ES-I3 (cell line): ENCODE measurements around the gene PSMA2.

Source experiments
- H3K36me3 ChIP-seq: 2 replicates; pipeline ENCODE4 v1.6.1; 2013; ENCODE audit warnings: mild to moderate bottlenecking, low read length, control low read depth, moderate library complexity; ENCODE audit not compliant: insufficient read depth
- H3K4me1 ChIP-seq: 2 replicates; pipeline ENCODE4 v1.6.1; 2013; ENCODE audit warnings: mild to moderate bottlenecking, control low read depth, low read length; ENCODE audit not compliant: insufficient read depth
- H3K9ac ChIP-seq: 2 replicates; pipeline ENCODE4 v1.6.1; 2013; ENCODE audit warnings: low read depth, mild to moderate bottlenecking, low read length, moderate library complexity
- H3K9me3 ChIP-seq: 2 replicates; pipeline ENCODE4 v1.6.1; 2013; ENCODE audit warnings: mild to moderate bottlenecking, low read length, moderate library complexity; ENCODE audit not compliant: control insufficient read depth, insufficient read depth

Gene PSMA2

GRCh38 chr7:42953994-42954393 is 22.0 kb upstream of the PSMA2 start:
- Histone ChIP-seq H3K4me1 (no peaks in the 10 kb centered on the region), H3K9me3 (no peaks in the 10 kb centered on the region), H3K36me3 (no peaks in the 10 kb centered on the region), H3K9ac (no peak overlapping the region)

- Histone ChIP-seq H3K9ac (no peak overlapping the region), H3K4me1 (no peaks in the 10 kb centered on the region), H3K36me3 (no peaks in the 10 kb centered on the region), H3K9me3 (no peaks in the 10 kb centered on the region)
These were observed 20.4 kb upstream of the PSMA2 start for GRCh38 chr7:42952328-42952727.

GRCh38 chr7:42950417-42950816 is 18.4 kb upstream of the PSMA2 start:
- no peaks in the 10 kb centered on the region for H3K36me3 ChIP-seq
- no peaks in the 10 kb centered on the region for H3K9me3 ChIP-seq
- H3K9ac ChIP-seq, result no peak overlapping the region

GRCh38 chr7:42947521-42947920 is 15.5 kb upstream of the PSMA2 start:
- Histone ChIP-seq H3K36me3 (no peaks in the 10 kb centered on the region), H3K9me3 (no peaks in the 10 kb centered on the region), H3K4me1 (peaks cover 4% of the 10 kb centered on the region; the same call in 1 of the 2 replicates), H3K9ac (no peak overlapping the region)

More at GRCh38 chr7:42950417-42950816, 18.4 kb upstream of the PSMA2 start:
- H3K4me1 ChIP-seq, result peaks cover 4% of the 10 kb centered on the region; the same call in 1 of the 2 replicates

GRCh38 chr7:42946627-42946950 is 14.6 kb upstream of the PSMA2 start:
- Histone ChIP-seq H3K9me3 (no peaks in the 10 kb centered on the region), H3K4me1 (peaks cover 4% of the 10 kb centered on the region; the same call in 1 of the 2 replicates), H3K9ac (no peak overlapping the region), H3K36me3 (no peaks in the 10 kb centered on the region)

GRCh38 chr7:42945821-42946626 is 14.1 kb upstream of the PSMA2 start:
- Histone ChIP-seq H3K4me1 (peaks cover 4% of the 10 kb centered on the region; the same call in 1 of the 2 replicates), H3K36me3 (no peaks in the 10 kb centered on the region), H3K9me3 (no peaks in the 10 kb centered on the region), H3K9ac (no peak overlapping the region)

GRCh38 chr7:42940985-42941847 is 9.2 kb upstream of the PSMA2 start:
- Histone ChIP-seq H3K4me1 (peaks cover 4% of the 10 kb centered on the region; the same call in 1 of the 2 replicates), H3K9ac (no peak overlapping the region)

GRCh38 chr7:42939457-42940240 is 7.7 kb upstream of the PSMA2 start:
- peaks cover 24% of the 10 kb centered on the region for H3K36me3 ChIP-seq
- no peak overlapping the region for H3K9ac ChIP-seq
- H3K4me1 ChIP-seq, result no peaks in the 10 kb centered on the region
- no peaks in the 10 kb centered on the region for H3K9me3 ChIP-seq

More at GRCh38 chr7:42940985-42941847, 9.2 kb upstream of the PSMA2 start:
- H3K36me3 ChIP-seq, result peaks cover 14% of the 10 kb centered on the region
- no peaks in the 10 kb centered on the region for H3K9me3 ChIP-seq

- Histone ChIP-seq H3K36me3 (peaks cover 24% of the 10 kb centered on the region), H3K9me3 (no peaks in the 10 kb centered on the region), H3K4me1 (no peaks in the 10 kb centered on the region), H3K9ac (no peak overlapping the region)
These were observed 3.9 kb upstream of the PSMA2 start for GRCh38 chr7:42935861-42936260.

GRCh38 chr7:42934291-42934690 is 2.3 kb upstream of the PSMA2 start:
- Histone ChIP-seq H3K4me1 (peaks cover 8% of the 10 kb centered on the region; the same call in 1 of the 2 replicates), H3K36me3 (peaks cover 16% of the 10 kb centered on the region), H3K9me3 (no peaks in the 10 kb centered on the region), H3K9ac (no peak overlapping the region)

- Histone ChIP-seq H3K9me3 (no peaks in the 10 kb centered on the region), H3K4me1 (peaks cover 9% of the 10 kb centered on the region), H3K9ac (peak overlapping the region; percentile 93), H3K36me3 (peaks cover 16% of the 10 kb centered on the region)
These were observed 1.0 kb upstream of the PSMA2 start for GRCh38 chr7:42932811-42933591.

GRCh38 chr7:42931447-42931833 is 534 bp downstream of the PSMA2 start:
- Histone ChIP-seq H3K4me1 (peaks cover 9% of the 10 kb centered on the region), H3K36me3 (peaks cover 10% of the 10 kb centered on the region; the same call in 1 of the 2 replicates), H3K9me3 (no peaks in the 10 kb centered on the region), H3K9ac (peak overlapping the region; percentile 93)

- Histone ChIP-seq H3K9me3 (no peaks in the 10 kb centered on the region), H3K36me3 (peaks cover 16% of the 10 kb centered on the region; the same call in 1 of the 2 replicates), H3K4me1 (peaks cover 9% of the 10 kb centered on the region), H3K9ac (peak overlapping the region; percentile 93)
These were observed 1.1 kb downstream of the PSMA2 start for GRCh38 chr7:42930889-42931288.
